Measurements from ENCODE around the gene TMEM151B. TPM values are rescaled to one million over a fixed set of nuclear protein-coding genes. Genes with fewer than 3 reads are reported as not detected.

TMEM151B gene
- total and polyA plus RNA-seq, 2 donors from 2014 or later = not detected

GRCh38 chr6:44261581-44261980 lies 8.7 kb upstream of the TMEM151B start:
- H3K27ac ChIP-seq (ENCODE audit: low read depth in 2 of 2, low read length in 2 of 2) = no peak overlapping the region
- intact Hi-C loops (cut with DNase I) = no loop called here
- FAIRE-seq (no peak), DNase-seq (no peak)
- H3K4me3 ChIP-seq (ENCODE audit: low read length in 3 of 3) = no peak overlapping the region
- no peaks in the 10 kb centered on the region for H3K27me3 ChIP-seq (ENCODE audit: control insufficient read depth, insufficient read depth, low read length)
- TF ChIP-seq CTCF (IDR thresholded peaks at IDR 0.05; ENCODE audit: borderline replicate concordance, extremely low read depth, insufficient read depth) = no peak
- no peak overlapping the region for H3K9ac ChIP-seq (ENCODE audit: low read length in 3 of 3)
- peaks cover 0 to 4% (median 0%) of the 10 kb centered on the region in 3 donors for H3K36me3 ChIP-seq (ENCODE audit: control insufficient read depth in 2 of 3, insufficient read depth in 3 of 3, low read length in 3 of 3)
- peaks cover 2 to 31% (median 22%) of the 10 kb centered on the region in 3 donors for H3K4me1 ChIP-seq (ENCODE audit: control insufficient read depth in 2 of 3, insufficient read depth in 2 of 3, low read depth in 1 of 3, low read length in 3 of 3)
- H3K9me3 ChIP-seq (ENCODE audit: control insufficient read depth in 2 of 3, insufficient read depth in 1 of 3, low read length in 3 of 3) = no peaks in the 10 kb centered on the region

DNA sequence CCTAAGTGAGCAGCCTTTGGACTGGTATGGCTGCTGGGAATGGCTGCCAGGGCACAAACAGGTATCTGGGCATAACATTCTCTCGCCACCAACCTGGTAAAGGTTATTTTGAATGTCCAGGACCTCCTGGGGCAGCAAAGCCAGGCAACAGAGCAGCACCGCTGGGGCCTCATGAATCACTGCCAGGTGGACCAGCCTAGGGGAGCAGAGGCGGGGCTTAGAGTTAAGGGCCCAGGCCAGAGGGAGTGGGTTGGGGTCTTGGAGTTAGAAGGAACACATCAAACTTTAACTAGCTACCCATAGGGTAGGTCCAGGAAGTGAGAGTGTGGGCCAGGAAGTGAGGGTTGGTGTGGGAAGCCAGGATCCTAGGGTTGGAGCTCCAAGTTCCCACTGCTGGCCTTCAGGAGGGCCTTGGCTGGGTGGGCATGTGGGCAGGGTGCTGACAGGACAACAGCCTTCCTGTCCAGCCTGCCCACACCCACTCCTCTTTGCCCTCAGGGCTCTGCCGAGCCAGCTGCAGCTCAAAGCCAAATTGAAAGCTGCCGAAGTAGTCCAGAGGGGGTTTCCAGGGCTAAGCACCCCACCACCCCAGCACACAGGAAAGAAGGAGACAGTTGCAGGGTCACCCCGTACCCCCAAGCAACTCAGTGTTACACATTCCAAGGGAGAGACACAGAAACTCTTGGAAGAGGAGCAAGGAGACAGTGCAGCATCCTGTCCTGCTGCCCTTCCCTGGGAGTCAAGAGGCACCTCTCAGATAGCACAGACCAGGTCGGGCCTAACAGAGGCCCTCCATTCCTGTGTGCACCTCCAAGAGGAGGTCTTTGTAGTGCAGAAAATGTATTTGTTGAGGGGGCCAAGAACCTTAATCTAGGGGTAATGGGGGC lies 7.5 kb upstream of the TMEM151B start:
- H3K27me3 ChIP-seq (ENCODE audit: control insufficient read depth, insufficient read depth, low read length) = no peaks in the 10 kb centered on the region
- H3K9me3 ChIP-seq (ENCODE audit: control insufficient read depth in 2 of 3, insufficient read depth in 1 of 3, low read length in 3 of 3) = no peaks in the 10 kb centered on the region
- H3K36me3 ChIP-seq (ENCODE audit: control insufficient read depth in 2 of 3, insufficient read depth in 3 of 3, low read length in 3 of 3) = peaks cover 0 to 4% (median 0%) of the 10 kb centered on the region in 3 donors
- no peak for DNase-seq
- intact Hi-C loops (cut with DNase I) = no loop called here
- H3K4me3 ChIP-seq (ENCODE audit: low read length in 3 of 3) = peak overlapping the region in 2 of 3 donors; percentile 27 to 78
- peak overlapping the region; percentile 53 to 75 for H3K27ac ChIP-seq (ENCODE audit: low read depth in 2 of 2, low read length in 2 of 2)
- TF ChIP-seq CTCF (IDR thresholded peaks at IDR 0.05; ENCODE audit: borderline replicate concordance, extremely low read depth, insufficient read depth) = no peak
- peak overlapping the region in 1 of 3 donors; percentile 62 for H3K9ac ChIP-seq (ENCODE audit: low read length in 3 of 3)
- FAIRE-seq = no peak
- H3K4me1 ChIP-seq (ENCODE audit: control insufficient read depth in 2 of 3, insufficient read depth in 2 of 3, low read depth in 1 of 3, low read length in 3 of 3) = peaks cover 2 to 29% (median 22%) of the 10 kb centered on the region in 3 donors

DNA sequence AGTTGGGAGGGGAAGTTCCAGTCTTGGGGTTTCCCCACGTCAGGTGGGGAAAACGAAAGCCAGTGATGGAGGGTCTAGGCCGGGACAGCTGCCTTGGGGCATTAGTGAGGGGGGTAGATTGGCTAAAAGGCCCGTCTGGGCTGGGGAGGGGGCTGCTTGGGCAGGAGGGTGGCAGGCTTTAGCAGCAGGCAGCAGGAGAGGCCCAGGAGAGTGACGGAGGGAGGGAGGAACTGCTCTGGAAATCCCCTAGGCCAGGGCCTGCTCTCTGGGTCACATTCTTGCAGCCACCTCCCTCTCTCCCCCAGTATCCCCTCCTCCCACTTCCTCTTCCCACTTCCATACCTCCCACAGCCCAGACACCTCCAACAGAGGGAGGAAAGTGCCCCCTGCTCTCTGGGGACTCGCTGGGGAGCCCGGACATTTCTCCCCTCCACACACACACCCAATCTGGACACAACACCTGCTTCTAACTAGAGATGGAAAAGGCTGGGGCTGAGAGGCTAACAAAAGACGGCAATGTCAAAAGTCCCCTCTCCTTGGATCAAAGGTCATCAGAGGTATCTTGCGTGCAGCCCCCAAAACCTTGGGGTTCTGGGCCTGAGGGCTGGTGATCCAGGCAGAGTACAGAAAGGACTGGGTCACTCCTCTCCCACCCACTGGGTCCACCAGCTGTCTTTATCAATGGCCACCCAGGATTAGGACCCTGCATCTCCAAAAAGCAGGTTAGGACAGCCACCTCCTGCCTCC lies 6.7 kb upstream of the TMEM151B start:
- H3K27ac ChIP-seq (ENCODE audit: low read depth in 2 of 2, low read length in 2 of 2) = peak overlapping the region; percentile 47 to 75
- peak overlapping the region in 2 of 3 donors; percentile 52 to 82 for H3K9ac ChIP-seq (ENCODE audit: low read length in 3 of 3)
- DNase-seq (peak in 4 of 5 donors; percentile 26 to 69 (median 54)), FAIRE-seq (no peak)
- peaks cover 2 to 26% (median 22%) of the 10 kb centered on the region in 3 donors for H3K4me1 ChIP-seq (ENCODE audit: control insufficient read depth in 2 of 3, insufficient read depth in 2 of 3, low read depth in 1 of 3, low read length in 3 of 3)
- intact Hi-C loops (cut with DNase I) = no loop called here
- peaks cover 0 to 4% (median 0%) of the 10 kb centered on the region in 3 donors for H3K36me3 ChIP-seq (ENCODE audit: control insufficient read depth in 2 of 3, insufficient read depth in 3 of 3, low read length in 3 of 3)
- H3K9me3 ChIP-seq (ENCODE audit: control insufficient read depth in 2 of 3, insufficient read depth in 1 of 3, low read length in 3 of 3) = no peaks in the 10 kb centered on the region
- H3K27me3 ChIP-seq (ENCODE audit: control insufficient read depth, insufficient read depth, low read length) = no peaks in the 10 kb centered on the region
- no peak for TF ChIP-seq CTCF (IDR thresholded peaks at IDR 0.05; ENCODE audit: borderline replicate concordance, extremely low read depth, insufficient read depth)
- peak overlapping the region; percentile 36 to 78 (median 70) for H3K4me3 ChIP-seq (ENCODE audit: low read length in 3 of 3)

Measured in kidney (tissue), 14 donors.